SK-N-SH (cell line): Measurements from ENCODE around the gene SEM1.

ENCODE experiments used
- CTCF ChIP-seq: fragments of 200-600 bp; sonication (generic); IDR thresholded peaks from 2 replicates; pipeline ENCODE4 v1.6.1; 2017; ENCODE audit warnings: antibody characterized with exemption, mild to moderate bottlenecking, moderate library complexity
- EP300 ChIP-seq, 2 experiments: IDR thresholded peaks; 2 replicates each; pipeline versions ENCODE4 v1.4.0 to v1.6.1; 2012; ENCODE audit warnings: borderline replicate concordance in 1 of 2, low read depth in 1 of 2, low read length in 1 of 2
- MAX ChIP-seq: IDR thresholded peaks from 2 replicates; pipeline ENCODE4 v1.4.0; 2012; ENCODE audit warnings: low read depth
- POLR2AphosphoS5 ChIP-seq: IDR thresholded peaks from 2 replicates; pipeline ENCODE4 v1.6.1; 2012; ENCODE audit warnings: low read depth, low read length
- REST ChIP-seq: IDR thresholded peaks from 2 replicates; pipeline ENCODE4 v1.6.1; 2012; ENCODE audit warnings: mild to moderate bottlenecking, low read depth, low read length, moderate library complexity
- SMC3 ChIP-seq: IDR thresholded peaks from 2 replicates; pipeline ENCODE4 v1.6.1; 2012; ENCODE audit warnings: low read depth, low read length, improper control_type of control experiment

DNA sequence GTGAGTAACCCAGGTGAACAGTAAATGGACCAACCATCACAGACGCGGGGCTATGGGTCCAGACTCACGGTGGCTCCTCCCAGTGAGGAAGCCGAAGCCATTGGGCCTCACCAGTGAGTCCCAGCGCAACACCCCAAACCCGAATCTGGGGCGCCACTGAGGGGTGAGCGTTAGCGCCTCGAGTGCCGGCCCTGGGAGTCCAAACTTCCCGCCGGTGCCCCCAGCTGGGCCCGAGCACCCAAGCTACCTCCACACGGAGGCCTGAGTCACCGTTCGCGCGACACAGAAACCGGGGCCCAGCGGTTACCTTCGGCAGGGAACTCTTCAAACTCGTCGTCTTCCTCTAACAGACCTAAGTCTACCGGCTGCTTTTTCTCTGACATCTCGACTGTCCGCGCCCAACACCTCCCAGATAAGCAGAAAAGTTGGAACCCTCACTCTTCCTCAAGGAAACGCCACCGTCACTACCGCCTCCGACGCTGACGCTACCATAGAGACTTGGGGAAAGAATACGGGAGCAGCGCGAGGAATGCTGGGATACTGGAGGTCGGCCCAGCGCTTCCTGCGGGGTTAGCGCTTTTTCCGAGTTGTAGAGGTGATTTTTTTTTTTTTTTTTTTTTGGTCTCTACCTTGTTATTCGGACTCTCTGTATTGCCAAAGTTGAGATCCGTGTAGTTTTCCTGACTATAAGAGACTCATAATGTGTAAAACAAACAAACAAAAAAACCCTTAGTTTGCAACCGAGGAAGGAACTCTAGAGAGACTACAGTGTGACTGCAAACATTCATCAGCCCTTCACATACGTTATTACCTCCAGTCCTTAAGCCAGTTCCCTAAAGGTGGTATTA is at the start of gene SEM1:
- TF ChIP-seq EP300 (IDR thresholded peaks at IDR 0.05; ENCODE audit: borderline replicate concordance in 1 of 2, low read depth in 1 of 2, low read length in 1 of 2) (peak in 1 of 2 experiments; percentile 21; a peak in 2 of 4 replicates), CTCF (peak; percentile 11; the same call in 1 of the 2 replicates), SMC3 (peak; percentile 3; the same call in 1 of the 2 replicates), REST (0 out of 2 replicates have a peak, but pooled peaks have one; percentile 28), MAX (peak; percentile 85), POLR2AphosphoS5 (peak; percentile 97)
